ENCODE results near the gene TMPRSS11A.

The TMPRSS11A gene

GRCh38 chr4:67963356-67963755, at the start of gene TMPRSS11A:
Gene TMPRSS11A, minus strand, starts transcription at chr4:67963493. Its CDS starts 100 bp downstream, at chr4:67963393.
- no peak for DNase-seq

GRCh38 chr4:68011684-68012083, 48.4 kb upstream of the TMPRSS11A start:
- DNase-seq, result no peak

- no peak for DNase-seq
These were observed 39.6 kb upstream of the TMPRSS11A start for GRCh38 chr4:68002906-68003305.

- DNase-seq, result no peak
These were observed 32.8 kb upstream of the TMPRSS11A start for GRCh38 chr4:67996127-67996526.

GRCh38 chr4:67988991-67989390, 25.7 kb upstream of the TMPRSS11A start:
- DNase-seq, result no peak

- DNase-seq, result no peak
These were observed 20.0 kb upstream of the TMPRSS11A start for GRCh38 chr4:67983333-67983732.

- no peak for DNase-seq
These were observed 17.2 kb upstream of the TMPRSS11A start for GRCh38 chr4:67980512-67980911.

- no peak for DNase-seq
These were observed 10.3 kb upstream of the TMPRSS11A start for GRCh38 chr4:67973608-67974007.

GRCh38 chr4:67954890-67955289, 8.4 kb downstream of the TMPRSS11A start:
- no peak for DNase-seq

- no peak for DNase-seq
These were observed 22.2 kb downstream of the TMPRSS11A start for GRCh38 chr4:67941074-67941473.

- DNase-seq, result no peak
These were observed 22.8 kb downstream of the TMPRSS11A start for GRCh38 chr4:67940506-67940905.

GRCh38 chr4:67939195-67939594, 24.1 kb downstream of the TMPRSS11A start:
- no peak for DNase-seq

- no peak for DNase-seq
These were observed 27.4 kb downstream of the TMPRSS11A start for GRCh38 chr4:67935888-67936287.

- DNase-seq, result no peak
These were observed 28.7 kb downstream of the TMPRSS11A start for GRCh38 chr4:67934628-67935027.

- DNase-seq, result no peak
These were observed 29.5 kb downstream of the TMPRSS11A start for GRCh38 chr4:67933755-67934154.

- no peak for DNase-seq
These were observed 30.3 kb downstream of the TMPRSS11A start for GRCh38 chr4:67933038-67933437.

GRCh38 chr4:67931256-67931655, 32.0 kb downstream of the TMPRSS11A start:
- DNase-seq, result no peak

- no peak for DNase-seq
These were observed 33.9 kb downstream of the TMPRSS11A start for GRCh38 chr4:67929426-67929825.

GRCh38 chr4:67928546-67928945, 34.7 kb downstream of the TMPRSS11A start:
- DNase-seq, result no peak

- DNase-seq, result no peak
These were observed 36.0 kb downstream of the TMPRSS11A start for GRCh38 chr4:67927251-67927650.

GRCh38 chr4:67926485-67926884, 36.8 kb downstream of the TMPRSS11A start:
- no peak for DNase-seq

GRCh38 chr4:67922697-67923096, 40.6 kb downstream of the TMPRSS11A start:
- no peak for DNase-seq

GRCh38 chr4:67918428-67918827, 44.9 kb downstream of the TMPRSS11A start:
- DNase-seq, result no peak

- DNase-seq, result no peak
These were observed 47.8 kb downstream of the TMPRSS11A start for GRCh38 chr4:67915400-67915966.

GRCh38 chr4:67912080-67912479, 51.2 kb downstream of the TMPRSS11A start:
- no peak for DNase-seq

- DNase-seq, result no peak
These were observed 51.7 kb downstream of the TMPRSS11A start for GRCh38 chr4:67911638-67912037.

Measured in activated T-cell treated with anti-CD3 and anti-CD28 coated beads, Interleukin-2, amount 50 U/mL, for 48 hours (primary cell).